GM12878 (cell line): ENCODE results near the gene CLEC16A. TPM values are rescaled to one million over a fixed set of nuclear protein-coding genes. Genes with fewer than 3 reads are reported as not detected.

Experiments
- ATAC-seq: fragments of 200-7000 bp; cut with Tn5 transposase; 3 replicates; pipeline ENCODE4 v1.9.1; 2020; ENCODE audit warnings: mild to moderate bottlenecking, moderate library complexity
- BruUV-seq: library from RNA; stranded (reverse); fragments of 400-500 nt; replicated peaks from 2 replicates; lab custom pipeline; 2021; lab: Mats Ljungman, UMichigan
- CTCF ChIA-PET: fragments of 300-600 bp; sonication (Branson Sonifier 250); formaldehyde crosslinking; extraction: SDS; loops from one replicate; lab custom pipeline; 2021; ENCODE audit warnings: inconsistent platforms; lab: Yijun Ruan, JAX
- POLR2A ChIA-PET: fragments of 350-600 bp; formaldehyde crosslinking; extraction: SDS; loops from one replicate; lab custom pipeline; 2021; ENCODE audit warnings: inconsistent platforms; lab: Charles Lee
- RAD21 ChIA-PET: fragments of 300-600 bp; sonication (Branson Sonifier 250); formaldehyde crosslinking; loops from one replicate; lab custom pipeline; 2023; ENCODE audit warnings: antibody characterized with exemption; ENCODE audit not compliant: unreplicated experiment; lab: Charles Lee
- SMC1A ChIA-PET: fragments of 300-600 bp; sonication (Branson Sonifier 250); formaldehyde crosslinking; loops from one replicate; lab custom pipeline; 2023; ENCODE audit not compliant: unreplicated experiment, uncharacterized antibody; lab: Charles Lee
- DNase-seq: peaks from one replicate; pipeline ENCODE4 v3.0.0-alpha.2; 2011; ENCODE audit warnings: low read depth, low spot score
- FAIRE-seq: peaks from 3 replicates; lab custom pipeline; 2011; peaks lifted over from hg19 to GRCh38; lab: Jason Lieb, UNC
- H2AFZ ChIP-seq: 2 replicates; pipeline ENCODE4 v1.6.0; 2011; ENCODE audit warnings: low read depth, low read length, control low read depth; ENCODE audit not compliant: control insufficient read depth
- H3K27ac ChIP-seq: 2 replicates; pipeline ENCODE4 v1.5.1; 2011; ENCODE audit warnings: control low read depth; ENCODE audit not compliant: control insufficient read depth, insufficient read depth
- H3K27me3 ChIP-seq, 2 experiments: replicated peaks in 1 of 2; 2 replicates each; pipeline versions ENCODE4 v1.6.0 to v1.6.1; 2011; ENCODE audit warnings: low read length in 1 of 2; ENCODE audit not compliant: control insufficient read depth in 2 of 2, insufficient read depth in 2 of 2
- H3K36me3 ChIP-seq, 2 experiments: 2 replicates each; pipeline ENCODE4 v1.5.1; 2011; ENCODE audit warnings: low read length in 1 of 2; ENCODE audit not compliant: control insufficient read depth in 2 of 2, insufficient read depth in 2 of 2
- H3K4me1 ChIP-seq: 2 replicates; pipeline ENCODE4 v1.6.1; 2011; ENCODE audit warnings: mild to moderate bottlenecking, low read length, moderate library complexity, mixed read lengths; ENCODE audit not compliant: control insufficient read depth, insufficient read depth
- H3K4me2 ChIP-seq: 2 replicates; pipeline ENCODE4 v1.6.0; 2011; ENCODE audit warnings: control low read depth; ENCODE audit not compliant: control insufficient read depth, insufficient read depth
- H3K4me3 ChIP-seq: fragments of 200-600 bp; sonication (generic); 2 replicates; pipeline ENCODE4 v1.5.1; 2016
- H3K79me2 ChIP-seq: 2 replicates; pipeline ENCODE4 v1.6.0; 2011; ENCODE audit warnings: low read length; ENCODE audit not compliant: control insufficient read depth, insufficient read depth
- H3K9ac ChIP-seq: 2 replicates; pipeline ENCODE4 v1.8.0; 2011; ENCODE audit warnings: low read length, control low read depth, mixed read lengths; ENCODE audit not compliant: control insufficient read depth, insufficient read depth
- H3K9me3 ChIP-seq: replicated peaks from 3 replicates; pipeline ENCODE4 v1.5.1; 2011; ENCODE audit warnings: mild to moderate bottlenecking, low read length; ENCODE audit not compliant: control insufficient read depth, insufficient read depth
- H4K20me1 ChIP-seq: 2 replicates; pipeline ENCODE4 v1.6.0; 2011; ENCODE audit not compliant: control insufficient read depth, insufficient read depth
- ATF7 ChIP-seq: fragments of 450-650 bp; IDR thresholded peaks from 2 replicates; pipeline ENCODE4 v1.6.1; 2016; ENCODE audit warnings: low read depth, mild to moderate bottlenecking
- BACH1 ChIP-seq: fragments of 450-650 bp; IDR thresholded peaks from 2 replicates; pipeline ENCODE4 v1.6.1; 2017; ENCODE audit warnings: mild to moderate bottlenecking, borderline replicate concordance
- CREM ChIP-seq: IDR thresholded peaks from 2 replicates; pipeline ENCODE4 v1.6.1; 2014; ENCODE audit warnings: antibody characterized with exemption, low read depth
- CUX1 ChIP-seq: IDR thresholded peaks from 2 replicates; pipeline ENCODE4 v1.6.1; 2012; ENCODE audit warnings: improper control_type of control experiment, low read depth, low read length; ENCODE audit not compliant: insufficient replicate concordance
- IKZF2 ChIP-seq, 2 experiments: fragments of 450-650 bp; IDR thresholded peaks; 2 replicates each; pipeline ENCODE4 v1.6.1; 2017; ENCODE audit warnings: mild to moderate bottlenecking in 2 of 2, moderate library complexity in 2 of 2
- MEF2A ChIP-seq: IDR thresholded peaks from 2 replicates; pipeline ENCODE4 v1.6.1; 2011; ENCODE audit warnings: low read depth, mild to moderate bottlenecking, low read length, moderate library complexity; ENCODE audit not compliant: insufficient read depth
- NFIC ChIP-seq: IDR thresholded peaks from 2 replicates; pipeline ENCODE4 v1.6.1; 2012; ENCODE audit warnings: low read depth, mild to moderate bottlenecking, inconsistent platforms, low read length, moderate library complexity
- PKNOX1 ChIP-seq: fragments of 450-650 bp; IDR thresholded peaks from 2 replicates; pipeline ENCODE4 v1.6.1; 2016; ENCODE audit warnings: mild to moderate bottlenecking
- RELA ChIP-seq: fragments of 450-650 bp; IDR thresholded peaks from 2 replicates; pipeline ENCODE4 v1.8.0; 2014; ENCODE audit warnings: borderline replicate concordance; ENCODE audit not compliant: partially characterized antibody
- SMARCA5 ChIP-seq: fragments of 450-650 bp; IDR thresholded peaks from 2 replicates; pipeline ENCODE4 v1.6.1; 2017; ENCODE audit warnings: mild to moderate bottlenecking
- WGBS: methylation state at CpG from one replicate; pipeline ENCODE4 v1.1.6; 2016; ENCODE audit warnings: low lambda C conversion rate; ENCODE audit not compliant: insufficient replicate concordance, insufficient coverage; ENCODE audit errors: missing lambda C conversion rate; 5-methylcytosine and 5-hydroxymethylcytosine counted together
- in situ Hi-C: fragments of 300-500 bp; cut with MboI; formaldehyde crosslinking; loops from 9 replicates; pipeline ENCODE4 v1.14.3; 2018; ENCODE audit warnings: mixed read lengths
- intact Hi-C: fragments of 100-400 bp; cut with micrococcal nuclease; formaldehyde crosslinking; loops from one replicate; pipeline ENCODE4 v1.14.2; 2022; ENCODE audit not compliant: unreplicated experiment
- polyA plus RNA-seq, 11 experiments: library from polyadenylated mRNA; depleted of rRNA in 4 of 11; unstranded in 6 of 11; stranded (reverse) in 5 of 11; fragments of >200 nt; fragmentation: Nextera tagmentation in 4 of 11; fragmentation: Illumina TruSeq in 1 of 11; extraction: Ambion mirVana in 4 of 11; extraction: Trizol in 1 of 11; gene quantifications; 1 replicate in 1 of 11; 2 replicates in 10 of 11; pipeline versions ENCODE4 v1.2.1 to v1.2.3, GENCODE V29; 2011 to 2016; ENCODE audit warnings: inconsistent platforms in 2 of 11, missing spikeins in 2 of 11, low read depth in 1 of 11
- total RNA-seq, 4 experiments: library from RNA; depleted of rRNA in 3 of 4; stranded (reverse); fragments of >200 nt in 3 of 4; fragmentation: Illumina TruSeq in 1 of 4; extraction: Trizol in 1 of 4; gene quantifications; 2 replicates each; pipeline versions ENCODE4 v1.2.1 to v1.2.3, GENCODE V29; 2013 to 2021
- TF ChIP-seq, protein P1 (sequence below): fragments of 450-650 bp; IDR thresholded peaks from 2 replicates; pipeline ENCODE4 v1.6.1; 2016; ENCODE audit warnings: mild to moderate bottlenecking
- TF ChIP-seq, protein P2 (sequence below): IDR thresholded peaks from 2 replicates; pipeline ENCODE4 v1.6.1; 2011; ENCODE audit warnings: mild to moderate bottlenecking, low read depth, low read length, moderate library complexity; ENCODE audit not compliant: insufficient replicate concordance

CLEC16A gene
- total and polyA plus RNA-seq, 10 of the 15 experiments (the other 5 are each of a cell fraction or from before 2014, with no cell fraction given), result 1.5 to 28.8 (median 19.2) TPM

- H3K36me3 ChIP-seq, result peaks cover 39 to 44% of the 10 kb centered on the region in 2 experiments
- H3K27ac ChIP-seq, result peak overlapping the region; percentile 4; the same call in 1 of the 2 replicates
- H3K4me2 ChIP-seq, result no peak overlapping the region
- no peaks in the 10 kb centered on the region for H4K20me1 ChIP-seq
- 57% methylated on average over 20 of the region's 21 CpGs for WGBS
- in situ Hi-C loops (loop anchor here (5.0 kb wide), 1 partner anchor 176 kb away; the partner anchor contains the start of gene NUBP1), intact Hi-C loops (loop anchor here (1.0 to 10.0 kb wide), 5 partner anchors 43 to 404 kb away; no protein-coding TSS in a partner anchor)
- no peak overlapping the region for H3K9ac ChIP-seq
- peaks cover 25% of the 10 kb centered on the region for H3K4me1 ChIP-seq
- RAD21 ChIA-PET, result interaction anchor here (0.6 to 7.2 kb wide), 27 partner anchors 8 to 405 kb away, joined by 3 to 87 read pairs (median 4); partner anchors contain the start of genes CIITA and NUBP1
- DNase-seq (peak; percentile 77), ATAC-seq (peak; percentile 89), FAIRE-seq (peak; percentile 89)
- H3K4me3 ChIP-seq, result no peak overlapping the region
- no TSS peak for BruUV-seq
- H3K9me3 ChIP-seq, result no peaks in the 10 kb centered on the region
- SMC1A ChIA-PET, result interaction anchor here (0.6 to 6.6 kb wide), 27 partner anchors 9 to 404 kb away, joined by 3 to 79 read pairs (median 4); partner anchors contain the start of gene CIITA
- POLR2A ChIA-PET, result interaction anchor here (0.6 to 2.3 kb wide), 7 partner anchors 19 to 389 kb away, joined by 3 to 16 read pairs (median 5); partner anchors contain the start of gene CIITA
- CTCF ChIA-PET, result interaction anchor here (0.7 to 7.4 kb wide), 42 partner anchors 8 to 601 kb away, joined by 3 to 91 read pairs (median 5); partner anchors contain the start of genes CIITA and NUBP1
- H3K27me3 ChIP-seq, result no peaks in the 10 kb centered on the region
- H3K79me2 ChIP-seq, result no peaks in the 10 kb centered on the region
- H2AFZ ChIP-seq, result no peak overlapping the region
- peak; percentile 26; the same call in 1 of the 2 replicates for TF ChIP-seq ATF7
- peak; percentile 35 for TF ChIP-seq RELA
- TF ChIP-seq, protein P1, sequence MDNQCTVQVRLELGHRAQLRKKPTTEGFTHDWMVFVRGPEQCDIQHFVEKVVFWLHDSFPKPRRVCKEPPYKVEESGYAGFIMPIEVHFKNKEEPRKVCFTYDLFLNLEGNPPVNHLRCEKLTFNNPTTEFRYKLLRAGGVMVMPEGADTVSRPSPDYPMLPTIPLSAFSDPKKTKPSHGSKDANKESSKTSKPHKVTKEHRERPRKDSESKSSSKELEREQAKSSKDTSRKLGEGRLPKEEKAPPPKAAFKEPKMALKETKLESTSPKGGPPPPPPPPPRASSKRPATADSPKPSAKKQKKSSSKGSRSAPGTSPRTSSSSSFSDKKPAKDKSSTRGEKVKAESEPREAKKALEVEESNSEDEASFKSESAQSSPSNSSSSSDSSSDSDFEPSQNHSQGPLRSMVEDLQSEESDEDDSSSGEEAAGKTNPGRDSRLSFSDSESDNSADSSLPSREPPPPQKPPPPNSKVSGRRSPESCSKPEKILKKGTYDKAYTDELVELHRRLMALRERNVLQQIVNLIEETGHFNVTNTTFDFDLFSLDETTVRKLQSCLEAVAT, result peak; percentile 63
- peak; percentile 71 to 73; a peak in 3 of 4 replicates for TF ChIP-seq IKZF2 (IDR thresholded peaks at IDR 0.05)
- TF ChIP-seq SMARCA5, result peak; percentile 38; the same call in 1 of the 2 replicates
- TF ChIP-seq NFIC, result no peak
- 0 out of 2 replicates have a peak, but pooled peaks have one; percentile 34 for TF ChIP-seq MEF2A
- TF ChIP-seq PKNOX1, result peak; percentile 83
- TF ChIP-seq, protein P2, sequence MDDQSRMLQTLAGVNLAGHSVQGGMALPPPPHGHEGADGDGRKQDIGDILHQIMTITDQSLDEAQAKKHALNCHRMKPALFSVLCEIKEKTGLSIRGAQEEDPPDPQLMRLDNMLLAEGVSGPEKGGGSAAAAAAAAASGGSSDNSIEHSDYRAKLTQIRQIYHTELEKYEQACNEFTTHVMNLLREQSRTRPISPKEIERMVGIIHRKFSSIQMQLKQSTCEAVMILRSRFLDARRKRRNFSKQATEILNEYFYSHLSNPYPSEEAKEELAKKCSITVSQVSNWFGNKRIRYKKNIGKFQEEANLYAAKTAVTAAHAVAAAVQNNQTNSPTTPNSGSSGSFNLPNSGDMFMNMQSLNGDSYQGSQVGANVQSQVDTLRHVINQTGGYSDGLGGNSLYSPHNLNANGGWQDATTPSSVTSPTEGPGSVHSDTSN, result peak; percentile 56
- TF ChIP-seq CREM, result 0 out of 2 replicates have a peak, but pooled peaks have one; percentile 19
- no peak for TF ChIP-seq CUX1
- peak; percentile 20; the same call in 1 of the 2 replicates for TF ChIP-seq BACH1
These were observed 25.9 kb upstream of the CLEC16A start for GRCh38 chr16:10918294-10919002.
